Measurements from ENCODE around the gene PDGFB. TPM values are rescaled to one million over a fixed set of nuclear protein-coding genes. Genes with fewer than 3 reads are reported as not detected.
A peak's percentile ranks its signal among the peaks of the same experiment; 100 is the strongest.

The PDGFB gene
- total and polyA plus RNA-seq, 9 of the 15 experiments (the other 6 are each of a cell fraction or from before 2014, with no cell fraction given): 0.07 to 4.0 (median 0.48) TPM; not detected in 1

DNA sequence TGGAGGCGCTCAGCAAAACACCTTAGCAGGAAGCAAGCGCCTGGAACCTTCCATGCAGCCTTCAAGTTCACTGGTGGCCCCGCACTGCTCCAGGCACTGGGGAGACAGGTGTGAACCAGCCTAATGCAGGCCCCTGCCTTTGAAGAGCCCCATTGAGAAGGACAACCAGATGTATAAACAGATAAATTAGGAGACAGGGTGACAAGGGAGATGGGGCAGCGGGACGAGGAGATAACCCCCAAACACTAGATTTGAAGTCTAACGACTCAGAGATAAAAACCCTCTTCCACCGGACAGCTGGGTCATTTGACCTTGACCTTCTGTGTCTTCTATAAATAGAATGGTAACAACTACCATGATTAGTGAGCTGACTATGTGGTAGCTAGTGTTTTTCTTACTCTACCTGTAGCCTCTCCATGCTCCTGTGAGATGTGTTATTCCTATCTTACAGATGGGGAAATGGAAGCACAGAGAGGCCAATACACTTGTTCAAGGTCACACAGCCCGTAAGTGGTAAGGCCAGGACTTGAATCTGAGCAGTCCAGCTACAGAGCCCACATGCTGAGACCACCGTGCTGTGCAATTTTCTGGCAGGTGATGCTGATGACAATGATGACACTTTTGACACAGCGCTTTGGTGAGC, 2.0 kb upstream of the PDGFB start (continued):
- TF ChIP-seq ZNF165 (CRISPR knock-in tag; IDR thresholded peaks at IDR 0.05; ENCODE audit: borderline replicate concordance): no peak
- TF ChIP-seq HMG20A (CRISPR knock-in tag; conservative IDR thresholded peaks at IDR 0.05): no peak
- peak; percentile 96 for TF ChIP-seq RBM25 (IDR thresholded peaks at IDR 0.05; ENCODE audit: low read depth, low read length, severe bottlenecking)
- no peak for TF ChIP-seq TGIF2 (CRISPR knock-in tag; IDR thresholded peaks at IDR 0.05)
- no peak for TF ChIP-seq SP1 (CRISPR knock-in tag; IDR thresholded peaks at IDR 0.05)
- no peak for TF ChIP-seq NFRKB (IDR thresholded peaks at IDR 0.05; ENCODE audit: low read depth)
- TF ChIP-seq, protein P1, sequence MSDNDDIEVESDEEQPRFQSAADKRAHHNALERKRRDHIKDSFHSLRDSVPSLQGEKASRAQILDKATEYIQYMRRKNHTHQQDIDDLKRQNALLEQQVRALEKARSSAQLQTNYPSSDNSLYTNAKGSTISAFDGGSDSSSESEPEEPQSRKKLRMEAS (CRISPR knock-in tag; IDR thresholded peaks at IDR 0.05): no peak
- TF ChIP-seq EHMT2 (IDR thresholded peaks at IDR 0.05): no peak
- TF ChIP-seq, protein P2, sequence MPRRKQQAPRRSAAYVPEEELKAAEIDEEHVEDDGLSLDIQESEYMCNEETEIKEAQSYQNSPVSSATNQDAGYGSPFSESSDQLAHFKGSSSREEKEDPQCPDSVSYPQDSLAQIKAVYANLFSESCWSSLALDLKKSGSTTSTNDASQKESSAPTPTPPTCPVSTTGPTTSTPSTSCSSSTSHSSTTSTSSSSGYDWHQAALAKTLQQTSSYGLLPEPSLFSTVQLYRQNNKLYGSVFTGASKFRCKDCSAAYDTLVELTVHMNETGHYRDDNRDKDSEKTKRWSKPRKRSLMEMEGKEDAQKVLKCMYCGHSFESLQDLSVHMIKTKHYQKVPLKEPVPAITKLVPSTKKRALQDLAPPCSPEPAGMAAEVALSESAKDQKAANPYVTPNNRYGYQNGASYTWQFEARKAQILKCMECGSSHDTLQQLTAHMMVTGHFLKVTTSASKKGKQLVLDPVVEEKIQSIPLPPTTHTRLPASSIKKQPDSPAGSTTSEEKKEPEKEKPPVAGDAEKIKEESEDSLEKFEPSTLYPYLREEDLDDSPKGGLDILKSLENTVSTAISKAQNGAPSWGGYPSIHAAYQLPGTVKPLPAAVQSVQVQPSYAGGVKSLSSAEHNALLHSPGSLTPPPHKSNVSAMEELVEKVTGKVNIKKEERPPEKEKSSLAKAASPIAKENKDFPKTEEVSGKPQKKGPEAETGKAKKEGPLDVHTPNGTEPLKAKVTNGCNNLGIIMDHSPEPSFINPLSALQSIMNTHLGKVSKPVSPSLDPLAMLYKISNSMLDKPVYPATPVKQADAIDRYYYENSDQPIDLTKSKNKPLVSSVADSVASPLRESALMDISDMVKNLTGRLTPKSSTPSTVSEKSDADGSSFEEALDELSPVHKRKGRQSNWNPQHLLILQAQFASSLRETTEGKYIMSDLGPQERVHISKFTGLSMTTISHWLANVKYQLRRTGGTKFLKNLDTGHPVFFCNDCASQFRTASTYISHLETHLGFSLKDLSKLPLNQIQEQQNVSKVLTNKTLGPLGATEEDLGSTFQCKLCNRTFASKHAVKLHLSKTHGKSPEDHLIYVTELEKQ (CRISPR knock-in tag; IDR thresholded peaks at IDR 0.05): no peak
- TF ChIP-seq, protein P3, sequence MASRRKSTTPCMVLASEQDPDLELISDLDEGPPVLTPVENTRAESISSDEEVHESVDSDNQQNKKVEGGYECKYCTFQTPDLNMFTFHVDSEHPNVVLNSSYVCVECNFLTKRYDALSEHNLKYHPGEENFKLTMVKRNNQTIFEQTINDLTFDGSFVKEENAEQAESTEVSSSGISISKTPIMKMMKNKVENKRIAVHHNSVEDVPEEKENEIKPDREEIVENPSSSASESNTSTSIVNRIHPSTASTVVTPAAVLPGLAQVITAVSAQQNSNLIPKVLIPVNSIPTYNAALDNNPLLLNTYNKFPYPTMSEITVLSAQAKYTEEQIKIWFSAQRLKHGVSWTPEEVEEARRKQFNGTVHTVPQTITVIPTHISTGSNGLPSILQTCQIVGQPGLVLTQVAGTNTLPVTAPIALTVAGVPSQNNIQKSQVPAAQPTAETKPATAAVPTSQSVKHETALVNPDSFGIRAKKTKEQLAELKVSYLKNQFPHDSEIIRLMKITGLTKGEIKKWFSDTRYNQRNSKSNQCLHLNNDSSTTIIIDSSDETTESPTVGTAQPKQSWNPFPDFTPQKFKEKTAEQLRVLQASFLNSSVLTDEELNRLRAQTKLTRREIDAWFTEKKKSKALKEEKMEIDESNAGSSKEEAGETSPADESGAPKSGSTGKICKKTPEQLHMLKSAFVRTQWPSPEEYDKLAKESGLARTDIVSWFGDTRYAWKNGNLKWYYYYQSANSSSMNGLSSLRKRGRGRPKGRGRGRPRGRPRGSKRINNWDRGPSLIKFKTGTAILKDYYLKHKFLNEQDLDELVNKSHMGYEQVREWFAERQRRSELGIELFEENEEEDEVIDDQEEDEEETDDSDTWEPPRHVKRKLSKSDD (conservative IDR thresholded peaks at IDR 0.05; ENCODE audit: low read length): no peak
- TF ChIP-seq ESRRA (IDR thresholded peaks at IDR 0.05; ENCODE audit: borderline replicate concordance, low read depth): peak; percentile 99
- no peak for TF ChIP-seq CHD4 (IDR thresholded peaks at IDR 0.05; ENCODE audit: insufficient read depth, insufficient replicate concordance, low read depth, low read length, poor library complexity, severe bottlenecking)
- TF ChIP-seq, protein P4, sequence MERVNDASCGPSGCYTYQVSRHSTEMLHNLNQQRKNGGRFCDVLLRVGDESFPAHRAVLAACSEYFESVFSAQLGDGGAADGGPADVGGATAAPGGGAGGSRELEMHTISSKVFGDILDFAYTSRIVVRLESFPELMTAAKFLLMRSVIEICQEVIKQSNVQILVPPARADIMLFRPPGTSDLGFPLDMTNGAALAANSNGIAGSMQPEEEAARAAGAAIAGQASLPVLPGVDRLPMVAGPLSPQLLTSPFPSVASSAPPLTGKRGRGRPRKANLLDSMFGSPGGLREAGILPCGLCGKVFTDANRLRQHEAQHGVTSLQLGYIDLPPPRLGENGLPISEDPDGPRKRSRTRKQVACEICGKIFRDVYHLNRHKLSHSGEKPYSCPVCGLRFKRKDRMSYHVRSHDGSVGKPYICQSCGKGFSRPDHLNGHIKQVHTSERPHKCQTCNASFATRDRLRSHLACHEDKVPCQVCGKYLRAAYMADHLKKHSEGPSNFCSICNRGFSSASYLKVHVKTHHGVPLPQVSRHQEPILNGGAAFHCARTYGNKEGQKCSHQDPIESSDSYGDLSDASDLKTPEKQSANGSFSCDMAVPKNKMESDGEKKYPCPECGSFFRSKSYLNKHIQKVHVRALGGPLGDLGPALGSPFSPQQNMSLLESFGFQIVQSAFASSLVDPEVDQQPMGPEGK (CRISPR knock-in tag; IDR thresholded peaks at IDR 0.05; ENCODE audit: borderline replicate concordance): no peak
- TF ChIP-seq, protein P5, sequence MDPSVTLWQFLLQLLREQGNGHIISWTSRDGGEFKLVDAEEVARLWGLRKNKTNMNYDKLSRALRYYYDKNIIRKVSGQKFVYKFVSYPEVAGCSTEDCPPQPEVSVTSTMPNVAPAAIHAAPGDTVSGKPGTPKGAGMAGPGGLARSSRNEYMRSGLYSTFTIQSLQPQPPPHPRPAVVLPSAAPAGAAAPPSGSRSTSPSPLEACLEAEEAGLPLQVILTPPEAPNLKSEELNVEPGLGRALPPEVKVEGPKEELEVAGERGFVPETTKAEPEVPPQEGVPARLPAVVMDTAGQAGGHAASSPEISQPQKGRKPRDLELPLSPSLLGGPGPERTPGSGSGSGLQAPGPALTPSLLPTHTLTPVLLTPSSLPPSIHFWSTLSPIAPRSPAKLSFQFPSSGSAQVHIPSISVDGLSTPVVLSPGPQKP (CRISPR knock-in tag; IDR thresholded peaks at IDR 0.05): no peak

Data from K562 (cell line).